ENCODE data around the gene POU6F1.

The POU6F1 gene

GRCh38 chr12:51196547-51196946 lies 21.3 kb downstream of the POU6F1 start:
- no peak for DNase-seq

- DNase-seq = no peak
These were observed 22.0 kb downstream of the POU6F1 start for GRCh38 chr12:51195841-51196240.

GRCh38 chr12:51192284-51192671 lies 25.6 kb downstream of the POU6F1 start:
- no peak for DNase-seq

GRCh38 chr12:51191516-51192283 lies 26.2 kb downstream of the POU6F1 start:
- no peak for DNase-seq

GRCh38 chr12:51190820-51191219 lies 27.0 kb downstream of the POU6F1 start:
- DNase-seq = no peak

DNA sequence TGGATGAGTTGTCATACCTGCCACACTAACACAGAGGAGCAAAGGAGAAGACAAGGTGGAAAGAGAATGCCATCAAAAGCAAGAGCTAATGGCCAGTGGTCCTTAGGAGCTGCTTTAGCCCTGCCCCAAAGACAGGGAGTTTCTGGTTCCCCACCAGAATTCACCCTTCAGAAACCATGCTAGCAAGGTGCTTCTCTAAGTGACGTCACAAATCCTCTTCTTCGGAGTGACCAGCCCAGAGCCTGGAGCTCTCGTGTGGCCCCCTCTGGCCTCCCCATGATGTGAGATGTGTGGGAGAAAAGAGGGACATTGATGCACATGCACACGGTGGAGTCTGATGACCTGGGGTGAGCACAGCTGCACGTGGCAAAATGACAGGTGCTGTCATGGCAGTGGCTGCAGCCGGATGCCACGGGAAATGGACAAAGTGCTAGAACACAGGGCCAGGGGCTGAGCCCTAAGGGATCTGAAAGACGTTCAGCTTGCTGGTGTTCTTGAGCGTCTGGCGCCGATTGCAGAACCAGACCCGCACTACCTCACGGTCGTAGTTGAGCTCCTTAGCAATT lies 28.0 kb downstream of the POU6F1 start:
- no peak for DNase-seq

- no peak for DNase-seq
These were observed 29.4 kb downstream of the POU6F1 start for GRCh38 chr12:51188359-51189051.

GRCh38 chr12:51187370-51187987 lies 30.4 kb downstream of the POU6F1 start:
- no peak for DNase-seq

GRCh38 chr12:51186465-51187085 lies 31.3 kb downstream of the POU6F1 start:
- no peak for DNase-seq

GRCh38 chr12:51185171-51185717 lies 32.6 kb downstream of the POU6F1 start:
- DNase-seq = no peak

- DNase-seq = peak; percentile 84
These were observed 34.0 kb downstream of the POU6F1 start for GRCh38 chr12:51183816-51184215.

- DNase-seq = no peak
These were observed 34.5 kb downstream of the POU6F1 start for GRCh38 chr12:51183349-51183748.

- no peak for DNase-seq
These were observed 36.3 kb downstream of the POU6F1 start for GRCh38 chr12:51181558-51181957.

DNA sequence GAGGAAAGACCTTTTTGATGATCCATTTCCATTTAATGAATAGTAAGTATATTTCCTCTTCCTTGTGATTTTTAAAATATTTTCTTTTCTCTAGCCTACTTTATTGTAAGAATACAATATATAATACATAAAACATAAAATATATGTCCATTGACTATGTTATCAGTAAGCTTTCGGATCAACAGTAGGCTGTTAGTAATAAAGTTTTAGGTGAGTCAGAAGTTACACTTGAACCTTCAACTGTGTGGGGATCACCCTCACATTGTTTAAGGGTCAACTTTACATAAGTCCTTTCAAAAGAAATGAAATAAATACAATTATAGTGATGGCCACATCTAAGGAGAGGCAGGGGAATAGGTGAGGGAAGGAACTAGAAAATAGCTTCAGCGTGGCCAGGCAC lies 40.0 kb downstream of the POU6F1 start:
- no peak for DNase-seq

DNA sequence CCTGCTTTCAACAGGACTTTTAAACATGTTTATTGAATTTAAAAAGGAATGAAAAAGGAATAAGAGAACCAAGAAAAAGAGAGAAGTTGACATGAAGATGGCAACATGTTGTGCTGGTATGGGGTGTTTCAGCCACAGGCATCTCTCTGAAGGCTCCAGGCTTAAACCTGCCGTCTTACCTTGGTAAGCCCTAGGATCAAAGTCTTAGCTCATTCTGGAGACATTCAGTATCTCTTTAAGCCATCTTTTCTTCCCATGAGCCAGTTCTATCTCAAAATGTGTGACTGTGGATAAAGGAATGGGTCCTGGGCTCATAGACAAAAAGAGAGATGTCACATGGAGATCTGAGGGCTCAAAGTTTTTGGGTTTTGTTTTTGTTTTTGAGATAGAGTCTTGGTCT lies 43.4 kb downstream of the POU6F1 start:
- DNase-seq = no peak

DNA sequence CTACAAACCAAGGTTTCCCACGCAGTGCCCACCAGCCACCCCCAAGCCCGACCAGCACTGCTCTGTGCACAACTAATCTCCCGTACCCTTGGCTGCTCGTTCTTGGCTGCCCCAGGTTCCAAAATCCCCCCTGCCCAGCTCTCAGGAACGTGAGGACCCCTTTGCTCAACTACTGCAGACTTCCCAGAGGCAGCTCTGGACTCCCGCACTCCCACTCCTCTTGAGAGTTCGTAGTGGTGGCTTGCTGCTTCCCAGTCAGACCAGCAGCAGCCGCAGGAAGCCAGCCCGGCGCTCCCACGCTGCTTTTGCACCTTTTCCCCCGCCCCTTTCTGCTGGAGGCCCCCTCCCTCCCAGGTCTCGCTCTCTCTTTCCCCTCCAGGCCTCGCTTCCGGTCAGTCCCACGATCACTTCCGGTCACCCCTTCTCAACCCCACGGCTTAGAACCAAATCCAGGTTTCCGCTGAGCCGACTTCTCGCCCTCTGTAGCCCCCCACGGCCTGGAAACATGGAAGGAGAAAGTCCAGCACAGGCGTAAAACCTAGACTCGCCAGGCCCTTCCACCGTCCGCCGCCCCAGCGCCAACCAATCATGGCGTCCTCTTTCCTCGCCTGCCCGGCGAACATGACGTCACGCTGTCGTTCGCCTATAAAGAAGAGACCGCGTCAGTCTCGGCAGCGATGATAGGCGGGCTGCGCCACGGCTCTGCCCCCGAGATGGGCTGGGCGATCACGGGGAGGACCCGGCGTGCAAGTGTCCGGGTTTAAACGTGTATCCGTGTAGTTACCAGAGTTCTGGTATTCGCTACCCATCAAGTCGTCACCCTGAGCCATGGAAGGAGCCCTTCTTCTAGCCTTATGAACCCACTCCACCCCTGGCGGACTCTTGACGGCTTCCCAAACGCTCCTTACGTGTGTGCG lies 45.1 kb downstream of the POU6F1 start, which contains the start of gene TFCP2:
Gene TFCP2, minus strand, starts transcription at position 621 of the 917 bp plus-strand sequence. CDS start 713 bp downstream, outside the sequence.
- peak; percentile 89 for DNase-seq

GRCh38 chr12:51171884-51172514 lies 45.9 kb downstream of the POU6F1 start:
- no peak for DNase-seq

DNA sequence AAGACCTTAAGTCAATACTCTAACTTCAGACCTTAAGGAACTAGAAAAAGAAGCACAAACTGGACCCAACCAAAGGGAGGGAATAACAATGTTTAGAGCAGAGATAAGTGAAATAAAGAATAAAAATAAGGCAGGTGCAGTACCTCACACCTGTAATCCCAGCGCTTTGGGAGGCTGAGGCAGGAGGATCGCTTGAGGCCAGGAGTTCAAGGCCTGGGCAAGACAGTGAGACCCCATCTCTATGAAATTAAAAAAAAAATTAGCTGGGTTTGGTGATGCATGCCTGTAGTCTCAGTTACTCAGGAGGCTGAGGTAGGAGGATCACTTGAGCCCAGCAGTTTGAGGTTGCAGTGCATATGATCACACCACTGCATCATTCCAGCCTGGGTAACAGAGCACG lies 54.1 kb downstream of the POU6F1 start:
- no peak for DNase-seq

- no peak for DNase-seq
These were observed 55.6 kb downstream of the POU6F1 start for GRCh38 chr12:51162217-51162616.

DNA sequence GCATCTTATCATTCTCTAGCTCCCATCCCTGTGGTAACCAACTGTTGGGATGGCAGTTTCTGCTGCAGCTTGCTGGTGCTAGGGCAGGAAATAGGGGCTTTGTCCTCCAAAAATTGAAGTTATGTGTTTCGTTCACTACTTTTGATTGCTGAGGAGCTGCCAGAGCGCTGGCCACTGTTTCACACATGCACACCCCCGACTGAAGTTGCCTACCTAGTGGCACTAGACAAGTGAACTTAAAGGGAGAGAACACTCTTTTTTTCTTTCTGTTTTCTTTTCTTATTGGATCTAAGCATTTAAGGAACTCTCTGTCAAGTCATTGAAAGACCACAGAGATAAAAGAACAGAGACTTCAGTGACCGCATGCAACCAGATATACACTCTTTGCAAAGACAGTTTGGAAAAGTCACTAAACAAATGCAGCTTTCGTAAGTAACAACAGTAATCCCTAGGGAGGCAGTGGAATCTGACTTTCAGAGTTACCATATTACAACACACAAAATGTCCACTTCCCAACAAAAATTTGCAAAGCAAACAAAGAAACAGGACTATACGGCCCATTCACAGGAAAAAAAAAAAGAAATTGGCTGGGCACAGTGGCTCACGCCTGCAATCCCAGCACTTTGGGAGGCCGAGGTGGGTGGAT lies 56.9 kb downstream of the POU6F1 start:
- DNase-seq = no peak

All from NCI-H1092 (cell line).